GM23338 (cell line): ENCODE measurements around the gene FLNB.

Experiments used
- EZH2 ChIP-seq: fragments of 200-600 bp; sonication (generic); IDR thresholded peaks from one replicate; pipeline ENCODE4 v1.8.0; 2017; ENCODE audit warnings: antibody characterized with exemption, mild to moderate bottlenecking, low read depth; ENCODE audit not compliant: unreplicated experiment
- EZH2phosphoT487 ChIP-seq: fragments of 200-600 bp; sonication (generic); IDR thresholded peaks from one replicate; pipeline ENCODE4 v1.8.1; 2018; ENCODE audit warnings: antibody characterized with exemption; ENCODE audit not compliant: unreplicated experiment
- JUNB ChIP-seq: IDR thresholded peaks from one replicate; pipeline ENCODE4 v1.6.1; 2016; ENCODE audit warnings: antibody characterized with exemption; ENCODE audit not compliant: unreplicated experiment
- POLR2AphosphoS5 ChIP-seq: IDR thresholded peaks from 2 replicates; pipeline ENCODE4 v1.6.1; 2016; ENCODE audit warnings: antibody characterized with exemption, low read depth
- ZNF331 ChIP-seq: fragments of 250-450 bp; sonication (Bioruptor Pico); IDR thresholded peaks from 2 replicates; pipeline ENCODE4 v1.5.0; 2020; ENCODE audit warnings: low read depth, mild to moderate bottlenecking, moderate library complexity
- TF ChIP-seq, protein P1 (sequence below), 2 experiments: fragments of 200-600 bp in 1 of 2; sonication (generic) in 1 of 2; conservative IDR thresholded peaks; 2 replicates each; pipeline versions ENCODE4 v1.5.1 to v1.6.1; 2016 to 2017; ENCODE audit warnings: antibody characterized with exemption in 2 of 2, low read depth in 2 of 2, mild to moderate bottlenecking in 2 of 2, moderate library complexity in 1 of 2

DNA sequence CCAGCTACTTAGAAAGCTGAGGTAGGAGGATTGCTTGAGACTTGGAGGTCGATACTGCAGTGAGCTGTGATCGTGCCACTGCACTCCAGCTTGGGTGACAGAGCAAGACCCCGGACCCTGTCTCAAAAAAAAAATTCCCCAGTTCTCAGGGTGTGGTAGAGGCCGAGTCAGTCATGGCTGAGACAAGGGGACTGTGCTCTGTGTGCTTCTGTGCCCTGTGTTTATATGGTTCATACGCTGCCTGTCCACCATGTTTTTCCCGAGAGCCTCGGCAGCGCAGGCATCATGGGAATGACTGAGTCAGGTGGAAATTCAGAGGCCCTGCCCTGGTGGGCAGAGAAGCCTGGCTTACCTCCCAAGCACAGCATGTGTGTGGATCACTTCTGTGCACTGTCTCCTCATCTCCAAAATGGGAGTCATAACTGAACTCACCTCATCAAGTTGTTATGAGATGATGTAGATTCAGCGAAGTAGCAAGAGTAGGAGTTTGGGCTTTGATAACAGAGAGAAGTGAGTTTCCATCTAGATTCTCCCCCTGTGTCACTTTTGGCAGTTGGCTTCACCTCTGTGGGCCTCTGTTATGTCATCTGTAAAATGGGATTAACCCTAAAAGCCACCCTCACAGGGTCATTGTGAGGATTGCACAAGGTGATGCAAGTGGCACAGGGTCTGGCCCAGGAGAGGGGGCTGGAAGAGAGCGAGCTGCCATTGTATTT lies 56.9 kb downstream of the FLNB start:
- TF ChIP-seq, protein P1, sequence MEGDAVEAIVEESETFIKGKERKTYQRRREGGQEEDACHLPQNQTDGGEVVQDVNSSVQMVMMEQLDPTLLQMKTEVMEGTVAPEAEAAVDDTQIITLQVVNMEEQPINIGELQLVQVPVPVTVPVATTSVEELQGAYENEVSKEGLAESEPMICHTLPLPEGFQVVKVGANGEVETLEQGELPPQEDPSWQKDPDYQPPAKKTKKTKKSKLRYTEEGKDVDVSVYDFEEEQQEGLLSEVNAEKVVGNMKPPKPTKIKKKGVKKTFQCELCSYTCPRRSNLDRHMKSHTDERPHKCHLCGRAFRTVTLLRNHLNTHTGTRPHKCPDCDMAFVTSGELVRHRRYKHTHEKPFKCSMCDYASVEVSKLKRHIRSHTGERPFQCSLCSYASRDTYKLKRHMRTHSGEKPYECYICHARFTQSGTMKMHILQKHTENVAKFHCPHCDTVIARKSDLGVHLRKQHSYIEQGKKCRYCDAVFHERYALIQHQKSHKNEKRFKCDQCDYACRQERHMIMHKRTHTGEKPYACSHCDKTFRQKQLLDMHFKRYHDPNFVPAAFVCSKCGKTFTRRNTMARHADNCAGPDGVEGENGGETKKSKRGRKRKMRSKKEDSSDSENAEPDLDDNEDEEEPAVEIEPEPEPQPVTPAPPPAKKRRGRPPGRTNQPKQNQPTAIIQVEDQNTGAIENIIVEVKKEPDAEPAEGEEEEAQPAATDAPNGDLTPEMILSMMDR (conservative IDR thresholded peaks at IDR 0.05; ENCODE audit: low read depth in 2 of 2) = no peak
- TF ChIP-seq EZH2 (no peak), EZH2phosphoT487 (no peak), POLR2AphosphoS5 (no peak), JUNB (no peak), ZNF331 (no peak)
